Hepatocyte (in vitro differentiated cells): ENCODE data around the gene NXN. TPM values are rescaled to one million over a fixed set of nuclear protein-coding genes. Genes with fewer than 3 reads are reported as not detected.

Source experiments
- DNase-seq: peaks from one replicate; pipeline ENCODE4 v3.0.0-alpha.2; 2016; ENCODE audit warnings: low spot score
- H2AFZ ChIP-seq: fragments of 200-600 bp; sonication (generic); 2 replicates; pipeline ENCODE4 v1.6.0; 2016; ENCODE audit warnings: antibody characterized with exemption, mild to moderate bottlenecking
- H3K27ac ChIP-seq: fragments of 200-600 bp; sonication (generic); 2 replicates; pipeline ENCODE4 v1.5.1; 2016; ENCODE audit warnings: mild to moderate bottlenecking
- H3K27me3 ChIP-seq: fragments of 200-600 bp; sonication (generic); 2 replicates; pipeline ENCODE4 v1.6.1; 2016
- H3K36me3 ChIP-seq: fragments of 200-600 bp; sonication (generic); replicated peaks from 2 replicates; pipeline ENCODE4 v1.5.1; 2016; ENCODE audit warnings: low read depth; ENCODE audit not compliant: insufficient read depth
- H3K4me1 ChIP-seq: fragments of 200-600 bp; sonication (generic); 2 replicates; pipeline ENCODE4 v1.5.1; 2016; ENCODE audit warnings: mild to moderate bottlenecking, moderate library complexity; ENCODE audit not compliant: insufficient read depth
- H3K4me2 ChIP-seq: fragments of 200-600 bp; sonication (generic); 2 replicates; pipeline ENCODE4 v1.6.0; 2016
- H3K4me3 ChIP-seq: fragments of 200-600 bp; sonication (generic); 2 replicates; pipeline ENCODE4 v1.5.1; 2016; ENCODE audit warnings: mild to moderate bottlenecking
- H3K79me2 ChIP-seq: fragments of 200-600 bp; sonication (generic); 2 replicates; pipeline ENCODE4 v1.6.0; 2017; ENCODE audit warnings: mild to moderate bottlenecking
- H3K9me2 ChIP-seq: fragments of 200-600 bp; sonication (generic); replicated peaks from 2 replicates; pipeline ENCODE4 v1.6.0; 2017; ENCODE audit warnings: mild to moderate bottlenecking; ENCODE audit not compliant: insufficient read depth
- H3K9me3 ChIP-seq: fragments of 200-600 bp; sonication (generic); 2 replicates; pipeline ENCODE4 v1.5.1; 2016; ENCODE audit warnings: low read depth, mild to moderate bottlenecking
- H4K20me1 ChIP-seq: fragments of 200-600 bp; sonication (generic); 2 replicates; pipeline ENCODE4 v1.6.0; 2016; ENCODE audit warnings: mild to moderate bottlenecking; ENCODE audit not compliant: insufficient read depth, poor library complexity, severe bottlenecking
- EZH2 ChIP-seq: fragments of 200-600 bp; sonication (generic); IDR thresholded peaks from 2 replicates; pipeline ENCODE4 v1.6.1; 2016; ENCODE audit warnings: antibody characterized with exemption, mild to moderate bottlenecking, borderline replicate concordance
- EZH2phosphoT487 ChIP-seq: fragments of 200-600 bp; sonication (generic); IDR thresholded peaks from one replicate; pipeline ENCODE4 v1.6.1; 2018; ENCODE audit warnings: antibody characterized with exemption, mild to moderate bottlenecking, low read depth, moderate library complexity; ENCODE audit not compliant: unreplicated experiment, severe bottlenecking
- WGBS: methylation state at CpG from one replicate; pipeline ENCODE4 v1.1.6; 2016; ENCODE audit warnings: low lambda C conversion rate; ENCODE audit errors: missing lambda C conversion rate; 5-methylcytosine and 5-hydroxymethylcytosine counted together
- polyA plus RNA-seq: library from polyadenylated mRNA; unstranded; fragments of >200 nt; fragmentation: Nextera tagmentation; extraction: Ambion mirVana; gene quantifications from 2 replicates; pipeline ENCODE4 v1.2.1, GENCODE V29; 2016
- total RNA-seq: library from RNA; depleted of rRNA; stranded (reverse); fragments of >200 nt; gene quantifications from 2 replicates; pipeline ENCODE4 v1.2.3, GENCODE V29; 2014
- TF ChIP-seq, protein P1 (sequence below): fragments of 200-600 bp; sonication (generic); IDR thresholded peaks from 2 replicates; pipeline ENCODE4 v1.5.1; 2016; ENCODE audit warnings: antibody characterized with exemption, mild to moderate bottlenecking; ENCODE audit not compliant: poor library complexity

NXN gene
- total and polyA plus RNA-seq, 2 experiments from 2014 or later, result 55.0 to 74.1 TPM

- peak overlapping the region; percentile 44 for H3K27ac ChIP-seq
- H3K79me2 ChIP-seq, result peaks cover 82% of the 10 kb centered on the region
- H3K9me3 ChIP-seq, result no peaks in the 10 kb centered on the region
- no peak overlapping the region for H2AFZ ChIP-seq
- TF ChIP-seq EZH2phosphoT487, result no peak
- no peak overlapping the region for H3K4me3 ChIP-seq
- DNase-seq, result no peak
- no peaks in the 10 kb centered on the region for H3K27me3 ChIP-seq
- H3K9me2 ChIP-seq, result no peaks in the 10 kb centered on the region
- H3K4me1 ChIP-seq, result peaks cover 27% of the 10 kb centered on the region
- H4K20me1 ChIP-seq, result peaks cover 12% of the 10 kb centered on the region
- 74% methylated on average over 10 of the region's 10 CpGs for WGBS
- H3K4me2 ChIP-seq, result no peak overlapping the region
- no peaks in the 10 kb centered on the region for H3K36me3 ChIP-seq
Observed at GRCh38 chr17:852349-852748, 127.2 kb downstream of the NXN start.

GRCh38 chr17:851924-852323, 127.7 kb downstream of the NXN start:
- H3K4me3 ChIP-seq, result no peak overlapping the region
- no peak overlapping the region for H3K4me2 ChIP-seq

DNA sequence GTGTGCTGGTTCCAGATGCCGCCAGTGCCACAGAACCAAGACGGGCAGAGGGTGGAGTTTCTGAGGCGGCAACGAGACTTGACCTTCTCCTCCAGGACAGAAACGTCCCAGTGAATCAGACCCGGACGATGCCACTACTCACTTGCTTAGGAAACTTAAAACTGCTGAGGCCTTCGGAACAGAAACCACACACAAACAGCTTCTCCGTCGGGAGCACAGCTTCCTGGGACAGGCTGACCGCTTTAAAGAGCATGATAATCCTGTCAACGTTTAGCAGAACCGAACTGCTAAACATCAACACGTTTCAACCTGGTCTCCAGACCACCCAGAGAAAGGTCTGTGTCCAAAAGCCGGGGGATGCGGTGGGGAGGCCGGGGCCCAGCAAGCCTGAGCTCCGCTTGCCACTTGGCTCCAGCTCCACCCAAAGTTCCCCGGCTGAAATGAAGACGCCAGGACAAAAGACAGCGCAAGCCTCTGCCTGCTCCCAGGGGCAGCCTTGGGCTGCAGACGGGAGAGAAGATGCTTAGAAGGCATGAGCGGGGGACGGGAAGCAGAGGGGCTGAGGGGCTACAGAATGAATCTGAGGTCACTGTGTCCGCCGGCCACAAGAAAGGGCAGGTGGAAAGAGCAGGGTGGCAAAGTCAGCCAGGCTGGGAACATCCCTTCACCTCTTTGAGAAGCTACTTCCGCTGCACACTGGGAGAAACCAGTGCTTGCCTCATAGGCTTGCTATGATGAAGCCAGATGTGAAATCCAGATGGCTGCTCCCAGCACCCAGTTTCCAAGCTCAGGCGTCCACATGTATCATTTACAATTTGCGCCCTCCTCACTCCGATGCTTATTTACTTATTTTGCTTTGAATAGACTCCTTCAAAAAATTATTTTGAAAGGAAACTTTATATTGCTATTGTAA, 128.5 kb downstream of the NXN start:
- Histone ChIP-seq H3K9me2 (no peaks in the 10 kb centered on the region), H2AFZ (no peak overlapping the region), H3K27me3 (no peaks in the 10 kb centered on the region), H3K4me2 (peak overlapping the region; percentile 68), H3K4me1 (peaks cover 31% of the 10 kb centered on the region), H3K27ac (peak overlapping the region; percentile 83), H3K36me3 (no peaks in the 10 kb centered on the region), H4K20me1 (peaks cover 12% of the 10 kb centered on the region), H3K9me3 (no peaks in the 10 kb centered on the region), H3K4me3 (no peak overlapping the region), H3K79me2 (peaks cover 82% of the 10 kb centered on the region)
- TF ChIP-seq EZH2phosphoT487 (no peak), EZH2 (no peak)
- TF ChIP-seq, protein P1, sequence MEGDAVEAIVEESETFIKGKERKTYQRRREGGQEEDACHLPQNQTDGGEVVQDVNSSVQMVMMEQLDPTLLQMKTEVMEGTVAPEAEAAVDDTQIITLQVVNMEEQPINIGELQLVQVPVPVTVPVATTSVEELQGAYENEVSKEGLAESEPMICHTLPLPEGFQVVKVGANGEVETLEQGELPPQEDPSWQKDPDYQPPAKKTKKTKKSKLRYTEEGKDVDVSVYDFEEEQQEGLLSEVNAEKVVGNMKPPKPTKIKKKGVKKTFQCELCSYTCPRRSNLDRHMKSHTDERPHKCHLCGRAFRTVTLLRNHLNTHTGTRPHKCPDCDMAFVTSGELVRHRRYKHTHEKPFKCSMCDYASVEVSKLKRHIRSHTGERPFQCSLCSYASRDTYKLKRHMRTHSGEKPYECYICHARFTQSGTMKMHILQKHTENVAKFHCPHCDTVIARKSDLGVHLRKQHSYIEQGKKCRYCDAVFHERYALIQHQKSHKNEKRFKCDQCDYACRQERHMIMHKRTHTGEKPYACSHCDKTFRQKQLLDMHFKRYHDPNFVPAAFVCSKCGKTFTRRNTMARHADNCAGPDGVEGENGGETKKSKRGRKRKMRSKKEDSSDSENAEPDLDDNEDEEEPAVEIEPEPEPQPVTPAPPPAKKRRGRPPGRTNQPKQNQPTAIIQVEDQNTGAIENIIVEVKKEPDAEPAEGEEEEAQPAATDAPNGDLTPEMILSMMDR, result no peak
- no peak for DNase-seq
- 51% methylated on average over 30 of the region's 30 CpGs for WGBS

More at GRCh38 chr17:851924-852323, 127.7 kb downstream of the NXN start:
- Histone ChIP-seq H3K79me2 (peaks cover 79% of the 10 kb centered on the region), H3K4me1 (peaks cover 27% of the 10 kb centered on the region), H3K9me2 (no peaks in the 10 kb centered on the region), H3K27ac (peak overlapping the region; percentile 83), H3K27me3 (no peaks in the 10 kb centered on the region), H4K20me1 (peaks cover 12% of the 10 kb centered on the region), H2AFZ (no peak overlapping the region), H3K36me3 (no peaks in the 10 kb centered on the region), H3K9me3 (no peaks in the 10 kb centered on the region)
- DNase-seq, result no peak
- WGBS, result 82% methylated on average over 13 of the region's 13 CpGs
- TF ChIP-seq EZH2phosphoT487, result no peak
- TF ChIP-seq, protein P1, result no peak
- TF ChIP-seq EZH2, result no peak

- H2AFZ ChIP-seq, result no peak overlapping the region
- H3K4me2 ChIP-seq, result peak overlapping the region; percentile 68
- no peaks in the 10 kb centered on the region for H3K9me3 ChIP-seq
- peaks cover 12% of the 10 kb centered on the region for H4K20me1 ChIP-seq
- H3K4me1 ChIP-seq, result peaks cover 31% of the 10 kb centered on the region
- peaks cover 82% of the 10 kb centered on the region for H3K79me2 ChIP-seq
- H3K27ac ChIP-seq, result peak overlapping the region; percentile 83
- no peak for DNase-seq
- no peak overlapping the region for H3K4me3 ChIP-seq
- H3K36me3 ChIP-seq, result no peaks in the 10 kb centered on the region
- H3K9me2 ChIP-seq, result no peaks in the 10 kb centered on the region
- H3K27me3 ChIP-seq, result no peaks in the 10 kb centered on the region
- TF ChIP-seq, protein P1, result no peak
- TF ChIP-seq EZH2phosphoT487 (no peak), EZH2 (no peak)
- WGBS, result 78% methylated on average over 23 of the region's 25 CpGs
Observed at GRCh38 chr17:850086-850850, 129.3 kb downstream of the NXN start.
